ENCODE results near the gene ADGRG3.

GRCh38 chr16:57643147-57643874, 24.8 kb upstream of the ADGRG3 start:
- TF ChIP-seq CTCF (IDR thresholded peaks at IDR 0.05) (no peak), POLR2AphosphoS5 (IDR thresholded peaks at IDR 0.05) (no peak)
